Measurements from ENCODE around the gene RPL12.

GRCh38 chr9:127398715-127399400 is 52.3 kb downstream of the RPL12 start:
- TF ChIP-seq CTCF (IDR thresholded peaks at IDR 0.05 in 8 of 11, conservative IDR thresholded peaks at IDR 0.05 in 3 of 11) (no peak), POLR2AphosphoS5 (IDR thresholded peaks at IDR 0.05) (no peak)
